K562 (cell line): Measurements from ENCODE around the gene COL6A1.

Source experiments
- CREB1 ChIP-seq, 2 experiments: sonication (generic) in 1 of 2; formaldehyde crosslinking in 1 of 2; IDR thresholded peaks; 2 replicates each; pipeline versions ENCODE4 v1.6.1 to v1.8.0; 2012 to 2022; ENCODE audit warnings: inconsistent platforms in 1 of 2, mild to moderate bottlenecking in 1 of 2, missing genetic modification reagents in 1 of 2, moderate library complexity in 1 of 2
- MYNN ChIP-seq, 2 experiments: sonication (generic); formaldehyde crosslinking in 1 of 2; IDR thresholded peaks; 2 replicates each; pipeline versions ENCODE4 v1.5.0 to v1.6.1; 2016 to 2020; ENCODE audit warnings: antibody characterized with exemption in 1 of 2, missing genetic modification reagents in 1 of 2
- RBM17 ChIP-seq: fragments of 200-400 bp; formaldehyde crosslinking; IDR thresholded peaks from 2 replicates; pipeline ENCODE4 v1.6.1; 2017; ENCODE audit warnings: low read depth, mild to moderate bottlenecking, low read length, borderline replicate concordance
- SMC3 ChIP-seq: conservative IDR thresholded peaks from 2 replicates; pipeline ENCODE4 v1.6.1; 2011; ENCODE audit warnings: low read depth, low read length, improper control_type of control experiment; ENCODE audit not compliant: insufficient read depth
- SNIP1 ChIP-seq: fragments of 450-650 bp; IDR thresholded peaks from 2 replicates; pipeline ENCODE4 v1.7.1; 2017; ENCODE audit warnings: low read depth, mild to moderate bottlenecking
- SRSF1 ChIP-seq: fragments of 200-400 bp; formaldehyde crosslinking; IDR thresholded peaks from 2 replicates; pipeline ENCODE4 v1.6.1; 2017; ENCODE audit warnings: mild to moderate bottlenecking, low read depth, low read length, moderate library complexity
- STAT6 ChIP-seq: sonication (generic); formaldehyde crosslinking; IDR thresholded peaks from 2 replicates; pipeline ENCODE4 v1.8.1; 2023; ENCODE audit warnings: mild to moderate bottlenecking, missing genetic modification reagents
- USF2 ChIP-seq: sonication (generic); formaldehyde crosslinking; IDR thresholded peaks from 2 replicates; pipeline ENCODE4 v1.5.0; 2020; ENCODE audit warnings: missing genetic modification reagents
- ZBTB33 ChIP-seq: sonication (generic); formaldehyde crosslinking; IDR thresholded peaks from 2 replicates; pipeline ENCODE4 v1.8.1; 2023; ENCODE audit warnings: mild to moderate bottlenecking, missing genetic modification reagents
- ZNF184 ChIP-seq: sonication (generic); formaldehyde crosslinking; IDR thresholded peaks from 2 replicates; pipeline ENCODE4 v1.5.0; 2020; ENCODE audit warnings: missing genetic modification reagents

GRCh38 chr21:46017695-46018094 lies 36.1 kb downstream of the COL6A1 start:
- TF ChIP-seq ZNF184 (CRISPR knock-in tag): no peak
- no peak for TF ChIP-seq MYNN (IDR thresholded peaks at IDR 0.05)
- TF ChIP-seq MYNN (CRISPR knock-in tag; IDR thresholded peaks at IDR 0.05): no peak
- no peak for TF ChIP-seq SRSF1
- no peak for TF ChIP-seq SMC3
- no peak for TF ChIP-seq CREB1 (IDR thresholded peaks at IDR 0.05)
- no peak for TF ChIP-seq CREB1 (CRISPR knock-in tag; IDR thresholded peaks at IDR 0.05)
- TF ChIP-seq ZBTB33 (CRISPR knock-in tag): no peak
- no peak for TF ChIP-seq RBM17
- TF ChIP-seq STAT6 (CRISPR knock-in tag): no peak
- no peak for TF ChIP-seq SNIP1
- TF ChIP-seq USF2: no peak
